ENCODE measurements around the gene GFY.

The GFY gene

GRCh38 chr19:49463960-49464740 lies 39.0 kb downstream of the GFY start:
- DNase-seq (ENCODE audit: low read depth): no peak
- TF ChIP-seq CTCF (conservative IDR thresholded peaks at IDR 0.05; ENCODE audit: low read depth, low read length): no peak
- no peak overlapping the region for H3K4me3 ChIP-seq (ENCODE audit: low read depth, low read length)

GRCh38 chr19:49465371-49465770 lies 40.2 kb downstream of the GFY start:
- DNase-seq (ENCODE audit: low read depth): no peak
- no peak overlapping the region for H3K4me3 ChIP-seq (ENCODE audit: low read depth, low read length)
- no peak for TF ChIP-seq CTCF (conservative IDR thresholded peaks at IDR 0.05; ENCODE audit: low read depth, low read length)

GRCh38 chr19:49468199-49468598 lies 43.0 kb downstream of the GFY start:
- no peak for TF ChIP-seq CTCF (conservative IDR thresholded peaks at IDR 0.05; ENCODE audit: low read depth, low read length)
- DNase-seq (ENCODE audit: low read depth): no peak
- H3K4me3 ChIP-seq (ENCODE audit: low read depth, low read length): no peak overlapping the region

GRCh38 chr19:49468746-49469447 lies 43.7 kb downstream of the GFY start:
- H3K4me3 ChIP-seq (ENCODE audit: low read depth, low read length): no peak overlapping the region
- no peak for TF ChIP-seq CTCF (conservative IDR thresholded peaks at IDR 0.05; ENCODE audit: low read depth, low read length)
- peak; percentile 66 for DNase-seq (ENCODE audit: low read depth)

GRCh38 chr19:49469828-49470614 lies 44.8 kb downstream of the GFY start:
- no peak for DNase-seq (ENCODE audit: low read depth)
- H3K4me3 ChIP-seq (ENCODE audit: low read depth, low read length): no peak overlapping the region
- peak; percentile 21 for TF ChIP-seq CTCF (conservative IDR thresholded peaks at IDR 0.05; ENCODE audit: low read depth, low read length)

- H3K4me3 ChIP-seq (ENCODE audit: low read depth, low read length): no peak overlapping the region
- no peak for DNase-seq (ENCODE audit: low read depth)
- no peak for TF ChIP-seq CTCF (conservative IDR thresholded peaks at IDR 0.05; ENCODE audit: low read depth, low read length)
Observed at GRCh38 chr19:49470615-49470978, 45.4 kb downstream of the GFY start.

All from choroid plexus epithelial cell (primary cell).